SK-N-SH treated with all-trans-retinoic acid at 6 μM for 48 hours (cell line): ENCODE measurements around the gene SUPT3H.
"Not testable (repeated sequence)": the region's sequence is repeated elsewhere in the genome, so short reads cannot be mapped to it uniquely, and the experiment has no call there.

Experiments
- ATAC-seq: fragments of 200-7000 bp; cut with Tn5 transposase; 3 replicates; pipeline ENCODE4 v1.9.1; 2020; ENCODE audit warnings: mild to moderate bottlenecking, moderate library complexity
- ARNTL ChIP-seq: fragments of 450-650 bp; formaldehyde crosslinking; IDR thresholded peaks from 2 replicates; pipeline ENCODE4 v1.5.0; 2020; ENCODE audit warnings: low read depth, mild to moderate bottlenecking, moderate library complexity, borderline replicate concordance
- BACH2 ChIP-seq: fragments of 250-450 bp; sonication (Bioruptor Pico); IDR thresholded peaks from 2 replicates; pipeline ENCODE4 v1.9.0; 2021; ENCODE audit warnings: mild to moderate bottlenecking, borderline replicate concordance
- CREB5 ChIP-seq: fragments of 250-450 bp; sonication (Bioruptor Pico); IDR thresholded peaks from 2 replicates; pipeline ENCODE4 v1.5.1; 2020; ENCODE audit warnings: low read depth, mild to moderate bottlenecking, moderate library complexity
- CSDC2 ChIP-seq: fragments of 250-450 bp; sonication (Bioruptor Pico); IDR thresholded peaks from 2 replicates; pipeline ENCODE4 v1.5.0; 2020; ENCODE audit warnings: mild to moderate bottlenecking, moderate library complexity
- CSRNP3 ChIP-seq: fragments of 250-450 bp; sonication (Bioruptor Pico); IDR thresholded peaks from 2 replicates; pipeline ENCODE4 v1.5.1; 2021; ENCODE audit warnings: mild to moderate bottlenecking, moderate library complexity
- ESRRG ChIP-seq: fragments of 250-450 bp; sonication (Bioruptor Pico); IDR thresholded peaks from 2 replicates; pipeline ENCODE4 v1.6.1; 2021; ENCODE audit warnings: mild to moderate bottlenecking
- GLIS3 ChIP-seq: fragments of 250-450 bp; sonication (Bioruptor Pico); IDR thresholded peaks from 2 replicates; pipeline ENCODE4 v1.5.0; 2020; ENCODE audit warnings: mild to moderate bottlenecking, moderate library complexity
- ISL1 ChIP-seq: fragments of 250-450 bp; sonication (Bioruptor Pico); IDR thresholded peaks from 2 replicates; pipeline ENCODE4 v2.1.2; 2022; ENCODE audit warnings: mild to moderate bottlenecking, moderate library complexity
- OSR1 ChIP-seq: fragments of 250-450 bp; sonication (Bioruptor Pico); IDR thresholded peaks from 2 replicates; pipeline ENCODE4 v1.8.0; 2022; ENCODE audit warnings: moderate library complexity, mild to moderate bottlenecking, inconsistent platforms
- PATZ1 ChIP-seq: fragments of 250-450 bp; sonication (Bioruptor Pico); IDR thresholded peaks from 2 replicates; pipeline ENCODE4 v1.8.0; 2020; ENCODE audit warnings: mild to moderate bottlenecking, moderate library complexity, borderline replicate concordance
- POU6F1 ChIP-seq: fragments of 250-450 bp; sonication (Bioruptor Pico); IDR thresholded peaks from 2 replicates; pipeline ENCODE4 v1.8.0; 2021; ENCODE audit warnings: low read depth, mild to moderate bottlenecking, moderate library complexity, borderline replicate concordance
- PPARA ChIP-seq: fragments of 250-450 bp; sonication (Bioruptor Pico); IDR thresholded peaks from 2 replicates; pipeline ENCODE4 v1.5.0; 2020; ENCODE audit warnings: mild to moderate bottlenecking, borderline replicate concordance
- RARB ChIP-seq: fragments of 250-450 bp; sonication (Bioruptor Pico); IDR thresholded peaks from 2 replicates; pipeline ENCODE4 v1.8.0; 2021; ENCODE audit warnings: mild to moderate bottlenecking, moderate library complexity
- SNAI2 ChIP-seq: fragments of 250-450 bp; sonication (Bioruptor Pico); IDR thresholded peaks from 2 replicates; pipeline ENCODE4 v1.5.0; 2020; ENCODE audit warnings: mild to moderate bottlenecking, moderate library complexity
- TCF4 ChIP-seq: fragments of 250-450 bp; sonication (Bioruptor Pico); IDR thresholded peaks from 2 replicates; pipeline ENCODE4 v1.8.0; 2021; ENCODE audit warnings: mild to moderate bottlenecking, moderate library complexity, borderline replicate concordance
- TOX ChIP-seq: fragments of 250-450 bp; sonication (Bioruptor Pico); IDR thresholded peaks from 2 replicates; pipeline ENCODE4 v1.8.0; 2021; ENCODE audit warnings: mild to moderate bottlenecking, moderate library complexity, borderline replicate concordance
- TSHZ2 ChIP-seq: fragments of 250-450 bp; sonication (Bioruptor Pico); IDR thresholded peaks from 2 replicates; pipeline ENCODE4 v1.5.0; 2020; ENCODE audit warnings: mild to moderate bottlenecking, moderate library complexity
- ZC3H10 ChIP-seq: fragments of 250-450 bp; sonication (Bioruptor Pico); IDR thresholded peaks from 2 replicates; pipeline ENCODE4 v1.5.1; 2021; ENCODE audit warnings: mild to moderate bottlenecking, moderate library complexity
- ZFP3 ChIP-seq: fragments of 250-450 bp; sonication (Bioruptor Pico); IDR thresholded peaks from 2 replicates; pipeline ENCODE4 v1.5.0; 2020; ENCODE audit warnings: mild to moderate bottlenecking, moderate library complexity
- ZNF565 ChIP-seq: fragments of 450-650 bp; formaldehyde crosslinking; conservative IDR thresholded peaks from 2 replicates; pipeline ENCODE4 v1.5.0; 2020; ENCODE audit warnings: low read depth, mild to moderate bottlenecking, moderate library complexity
- ZNF70 ChIP-seq: fragments of 450-650 bp; formaldehyde crosslinking; IDR thresholded peaks from 2 replicates; pipeline ENCODE4 v1.5.0; 2020; ENCODE audit warnings: mild to moderate bottlenecking, moderate library complexity
- ZNF8 ChIP-seq: fragments of 450-650 bp; formaldehyde crosslinking; IDR thresholded peaks from 2 replicates; pipeline ENCODE4 v1.5.0; 2020; ENCODE audit warnings: mild to moderate bottlenecking, moderate library complexity

The SUPT3H gene

GRCh38 chr6:44868910-44869309 is 508.8 kb downstream of the SUPT3H start (continued):
- no peak for TF ChIP-seq ZNF70 (CRISPR knock-in tag)
- no peak for TF ChIP-seq OSR1 (CRISPR knock-in tag)
- TF ChIP-seq TCF4 (CRISPR knock-in tag), result no peak
- TF ChIP-seq ISL1 (CRISPR knock-in tag), result no peak
- TF ChIP-seq ZNF8, result no peak
- TF ChIP-seq CSDC2 (CRISPR knock-in tag), result no peak
- no peak for TF ChIP-seq TOX (CRISPR knock-in tag)
- no peak for TF ChIP-seq CSRNP3 (CRISPR knock-in tag)

GRCh38 chr6:44868335-44868668 is 509.4 kb downstream of the SUPT3H start:
- no peak for ATAC-seq
- TF ChIP-seq ISL1 (CRISPR knock-in tag) (no peak), ZFP3 (CRISPR knock-in tag) (no peak), OSR1 (CRISPR knock-in tag) (no peak), TSHZ2 (CRISPR knock-in tag) (no peak), ARNTL (CRISPR knock-in tag) (no peak), ZNF70 (CRISPR knock-in tag) (no peak), CSDC2 (CRISPR knock-in tag) (no peak), SNAI2 (no peak)

GRCh38 chr6:44867571-44868334 is 510.0 kb downstream of the SUPT3H start:
- no peak for ATAC-seq
- TF ChIP-seq POU6F1 (CRISPR knock-in tag) (no peak), PPARA (no peak)

- ATAC-seq, result not testable (repeated sequence)
Measured at GRCh38 chr6:44865184-44865583, 512.5 kb downstream of the SUPT3H start.

GRCh38 chr6:44859901-44860410 is 517.8 kb downstream of the SUPT3H start:
- no peak for TF ChIP-seq GLIS3 (CRISPR knock-in tag)

GRCh38 chr6:44858998-44859397 is 518.7 kb downstream of the SUPT3H start:
- ATAC-seq, result peak; percentile 74; the same call in 2 of the 3 replicates
- TF ChIP-seq BACH2 (CRISPR knock-in tag) (no peak), SNAI2 (no peak), RARB (CRISPR knock-in tag) (no peak), ZNF70 (CRISPR knock-in tag) (no peak), CSDC2 (CRISPR knock-in tag) (no peak), ZFP3 (CRISPR knock-in tag) (no peak), GLIS3 (CRISPR knock-in tag) (no peak), PPARA (no peak), OSR1 (CRISPR knock-in tag) (no peak), CREB5 (CRISPR knock-in tag) (no peak), POU6F1 (CRISPR knock-in tag) (no peak), ZNF565 (CRISPR knock-in tag) (no peak), PATZ1 (no peak), ESRRG (CRISPR knock-in tag) (no peak), ZC3H10 (CRISPR knock-in tag) (no peak)

More at GRCh38 chr6:44859901-44860410, 517.8 kb downstream of the SUPT3H start:
- no peak for ATAC-seq
